A673 (cell line): ENCODE data around the gene CDYL.

Experiments used
- EZH2 ChIP-seq: fragments of 200-600 bp; sonication (generic); IDR thresholded peaks from 2 replicates; pipeline ENCODE4 v1.6.1; 2017; ENCODE audit warnings: borderline replicate concordance, low read depth, mild to moderate bottlenecking, mixed read lengths, antibody characterized with exemption, low read length; ENCODE audit not compliant: poor library complexity, severe bottlenecking
- TF ChIP-seq, protein P1 (sequence below): fragments of 300-800, 200-600 bp; sonication (generic); conservative IDR thresholded peaks from 2 replicates; pipeline ENCODE4 v1.5.1; 2017; ENCODE audit warnings: low read depth, mild to moderate bottlenecking, antibody characterized with exemption, low read length, moderate library complexity, mixed read lengths

DNA sequence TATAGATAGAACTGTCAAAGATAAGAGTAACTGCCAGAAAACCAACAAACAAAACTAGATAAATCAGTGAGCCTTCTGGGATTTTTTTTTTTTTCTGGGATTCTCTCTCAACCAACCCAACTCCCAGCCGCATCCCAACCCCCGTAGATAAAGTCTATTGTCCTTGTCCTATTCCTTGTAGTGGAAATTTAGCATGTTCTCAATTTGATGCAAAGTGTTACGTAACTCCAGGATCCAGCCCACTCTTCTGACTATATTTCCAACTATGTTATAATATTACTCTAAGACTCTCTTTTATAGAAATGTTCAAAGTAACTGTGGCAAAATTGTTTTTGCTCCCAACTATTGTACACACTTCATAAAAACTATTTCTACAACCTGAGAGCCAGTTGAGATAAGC, 15.4 kb upstream of the CDYL start:
- TF ChIP-seq, protein P1, sequence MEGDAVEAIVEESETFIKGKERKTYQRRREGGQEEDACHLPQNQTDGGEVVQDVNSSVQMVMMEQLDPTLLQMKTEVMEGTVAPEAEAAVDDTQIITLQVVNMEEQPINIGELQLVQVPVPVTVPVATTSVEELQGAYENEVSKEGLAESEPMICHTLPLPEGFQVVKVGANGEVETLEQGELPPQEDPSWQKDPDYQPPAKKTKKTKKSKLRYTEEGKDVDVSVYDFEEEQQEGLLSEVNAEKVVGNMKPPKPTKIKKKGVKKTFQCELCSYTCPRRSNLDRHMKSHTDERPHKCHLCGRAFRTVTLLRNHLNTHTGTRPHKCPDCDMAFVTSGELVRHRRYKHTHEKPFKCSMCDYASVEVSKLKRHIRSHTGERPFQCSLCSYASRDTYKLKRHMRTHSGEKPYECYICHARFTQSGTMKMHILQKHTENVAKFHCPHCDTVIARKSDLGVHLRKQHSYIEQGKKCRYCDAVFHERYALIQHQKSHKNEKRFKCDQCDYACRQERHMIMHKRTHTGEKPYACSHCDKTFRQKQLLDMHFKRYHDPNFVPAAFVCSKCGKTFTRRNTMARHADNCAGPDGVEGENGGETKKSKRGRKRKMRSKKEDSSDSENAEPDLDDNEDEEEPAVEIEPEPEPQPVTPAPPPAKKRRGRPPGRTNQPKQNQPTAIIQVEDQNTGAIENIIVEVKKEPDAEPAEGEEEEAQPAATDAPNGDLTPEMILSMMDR, result no peak
- no peak for TF ChIP-seq EZH2
